ENCODE data around the gene PECR.

PECR gene

GRCh38 chr2:216029416-216030129 is 52.0 kb downstream of the PECR start:
- TF ChIP-seq CTCF (IDR thresholded peaks at IDR 0.05; ENCODE audit: low read depth, low read length), result no peak
- no peak overlapping the region for H3K4me3 ChIP-seq (ENCODE audit: low read depth, low read length)

GRCh38 chr2:216024779-216025336 is 56.8 kb downstream of the PECR start:
- TF ChIP-seq CTCF (IDR thresholded peaks at IDR 0.05; ENCODE audit: low read depth, low read length), result no peak
- H3K4me3 ChIP-seq (ENCODE audit: low read depth, low read length), result no peak overlapping the region

DNA sequence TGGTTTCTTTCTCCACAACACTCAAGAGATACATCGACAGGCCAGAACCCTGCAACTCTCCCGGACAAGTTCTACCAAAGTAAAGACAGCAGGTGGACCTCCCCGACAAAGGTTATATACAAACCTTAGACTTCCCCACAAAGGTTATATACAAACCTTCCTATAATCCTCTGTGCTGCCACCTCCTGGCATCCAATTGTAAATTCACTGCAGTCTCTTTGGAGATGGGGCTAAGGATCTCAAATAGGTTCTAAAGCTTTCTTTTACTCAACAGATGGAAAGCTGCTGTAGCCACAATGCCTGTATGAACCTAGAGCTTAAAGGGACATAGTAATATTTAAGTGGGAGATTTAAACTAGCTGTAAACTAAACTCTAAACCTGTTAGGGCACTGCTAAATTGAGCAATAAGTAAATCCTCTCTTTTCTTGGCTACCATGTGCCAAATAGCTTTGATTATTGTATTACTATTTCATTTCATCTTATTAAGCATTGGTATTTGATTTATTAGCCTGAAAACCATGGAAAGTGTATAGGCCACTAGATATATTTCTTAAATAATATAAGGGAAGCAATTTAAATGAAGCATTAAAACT is 58.5 kb downstream of the PECR start:
- TF ChIP-seq CTCF (IDR thresholded peaks at IDR 0.05; ENCODE audit: low read depth, low read length), result peak; percentile 63
- H3K4me3 ChIP-seq (ENCODE audit: low read depth, low read length), result no peak overlapping the region

GRCh38 chr2:216021768-216022565 is 59.6 kb downstream of the PECR start:
- H3K4me3 ChIP-seq (ENCODE audit: low read depth, low read length), result no peak overlapping the region
- no peak for TF ChIP-seq CTCF (IDR thresholded peaks at IDR 0.05; ENCODE audit: low read depth, low read length)

DNA sequence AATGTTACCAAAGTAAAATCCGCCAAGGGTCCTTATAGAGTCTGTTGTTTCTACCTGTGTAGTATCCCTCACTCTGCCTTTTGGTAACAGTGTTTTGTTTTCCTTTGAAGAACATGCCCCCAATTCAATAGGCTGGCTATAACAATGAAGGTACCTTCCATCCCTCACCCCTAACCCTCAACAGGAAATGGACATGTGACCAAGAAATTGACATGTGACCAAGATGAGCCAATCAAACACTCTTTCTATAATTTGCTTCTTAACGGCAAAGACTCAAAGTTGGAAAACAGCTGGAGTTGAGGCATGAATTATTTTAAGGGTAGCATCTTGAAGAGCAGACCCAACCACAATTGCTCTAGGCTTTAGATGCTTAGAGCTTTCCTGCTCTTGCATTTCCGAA is 62.9 kb downstream of the PECR start:
- H3K4me3 ChIP-seq (ENCODE audit: low read depth, low read length), result no peak overlapping the region
- no peak for TF ChIP-seq CTCF (IDR thresholded peaks at IDR 0.05; ENCODE audit: low read depth, low read length)

- no peak for TF ChIP-seq CTCF (IDR thresholded peaks at IDR 0.05; ENCODE audit: low read depth, low read length)
These were observed 64.2 kb downstream of the PECR start for GRCh38 chr2:216017365-216017764.

More at GRCh38 chr2:216017365-216017764, 64.2 kb downstream of the PECR start:
- H3K4me3 ChIP-seq (ENCODE audit: low read depth, low read length), result no peak overlapping the region

Measured in WI38 (cell line).